Retinal pigment epithelial cell (primary cell): ENCODE measurements around the gene MARCHF2.

Experiments used
- DNase-seq: peaks from one replicate; pipeline ENCODE4 v3.0.0-alpha.2; 2010; ENCODE audit warnings: low read depth
- H3K4me3 ChIP-seq: 2 replicates; pipeline ENCODE4 v1.5.1; 2011; ENCODE audit warnings: mild to moderate bottlenecking, low read length, control low read depth, moderate library complexity
- TF ChIP-seq, protein P1 (sequence below): conservative IDR thresholded peaks from 2 replicates; pipeline ENCODE4 v1.5.1; 2011; ENCODE audit warnings: low read depth, low read length, control low read depth, inconsistent platforms

The MARCHF2 gene

DNA sequence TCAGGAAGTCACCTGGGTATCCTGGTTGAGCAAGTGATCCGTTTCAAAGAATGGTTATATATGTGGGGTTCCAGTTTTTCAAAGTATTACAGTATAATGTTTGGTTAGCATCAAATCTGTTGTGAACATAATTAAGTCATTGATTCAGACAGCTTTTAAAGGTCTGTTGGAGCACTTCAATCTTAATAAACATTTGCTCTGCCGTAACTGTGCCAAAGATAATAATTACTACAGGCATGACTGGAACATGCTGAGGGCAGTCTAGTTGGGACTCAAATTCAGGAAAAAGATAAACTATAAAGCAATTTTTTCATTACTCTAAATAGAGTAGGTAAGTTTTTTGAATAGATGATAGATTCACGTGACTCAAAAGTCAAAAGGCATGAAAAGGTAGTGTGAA is 55.0 kb downstream of the MARCHF2 start:
- no peak overlapping the region for H3K4me3 ChIP-seq
- TF ChIP-seq, protein P1, sequence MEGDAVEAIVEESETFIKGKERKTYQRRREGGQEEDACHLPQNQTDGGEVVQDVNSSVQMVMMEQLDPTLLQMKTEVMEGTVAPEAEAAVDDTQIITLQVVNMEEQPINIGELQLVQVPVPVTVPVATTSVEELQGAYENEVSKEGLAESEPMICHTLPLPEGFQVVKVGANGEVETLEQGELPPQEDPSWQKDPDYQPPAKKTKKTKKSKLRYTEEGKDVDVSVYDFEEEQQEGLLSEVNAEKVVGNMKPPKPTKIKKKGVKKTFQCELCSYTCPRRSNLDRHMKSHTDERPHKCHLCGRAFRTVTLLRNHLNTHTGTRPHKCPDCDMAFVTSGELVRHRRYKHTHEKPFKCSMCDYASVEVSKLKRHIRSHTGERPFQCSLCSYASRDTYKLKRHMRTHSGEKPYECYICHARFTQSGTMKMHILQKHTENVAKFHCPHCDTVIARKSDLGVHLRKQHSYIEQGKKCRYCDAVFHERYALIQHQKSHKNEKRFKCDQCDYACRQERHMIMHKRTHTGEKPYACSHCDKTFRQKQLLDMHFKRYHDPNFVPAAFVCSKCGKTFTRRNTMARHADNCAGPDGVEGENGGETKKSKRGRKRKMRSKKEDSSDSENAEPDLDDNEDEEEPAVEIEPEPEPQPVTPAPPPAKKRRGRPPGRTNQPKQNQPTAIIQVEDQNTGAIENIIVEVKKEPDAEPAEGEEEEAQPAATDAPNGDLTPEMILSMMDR: no peak
- no peak for DNase-seq

DNA sequence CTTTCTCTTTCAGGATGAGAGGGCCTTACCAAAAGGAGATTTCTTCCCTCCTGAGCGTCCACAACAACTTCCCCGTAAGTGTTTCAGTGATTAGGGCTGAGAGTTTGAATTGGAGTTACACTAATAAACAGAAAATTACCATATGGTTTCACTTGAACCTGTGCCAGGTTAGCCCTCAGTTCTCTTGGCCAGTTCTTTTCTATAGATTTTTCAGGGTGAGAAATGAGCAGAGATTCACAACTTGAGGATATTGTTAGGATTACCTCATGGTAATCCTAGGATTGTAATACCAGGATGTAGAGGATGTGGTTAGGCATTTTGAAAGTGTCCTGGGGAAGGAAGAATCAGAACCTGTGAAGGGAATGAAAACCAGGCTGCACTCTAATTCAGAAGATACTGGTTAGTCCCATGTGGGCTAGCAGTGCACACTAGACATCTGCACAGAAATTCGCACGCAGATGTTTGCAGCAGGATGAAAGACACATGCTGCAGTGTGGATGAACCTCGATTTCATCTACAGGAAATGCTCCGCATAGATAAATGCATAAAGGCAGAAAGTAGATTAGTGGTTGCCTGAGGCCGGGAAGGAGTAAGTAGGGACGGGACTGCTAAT is 55.8 kb downstream of the MARCHF2 start:
- TF ChIP-seq, protein P1: no peak
- H3K4me3 ChIP-seq: no peak overlapping the region
- no peak for DNase-seq

DNA sequence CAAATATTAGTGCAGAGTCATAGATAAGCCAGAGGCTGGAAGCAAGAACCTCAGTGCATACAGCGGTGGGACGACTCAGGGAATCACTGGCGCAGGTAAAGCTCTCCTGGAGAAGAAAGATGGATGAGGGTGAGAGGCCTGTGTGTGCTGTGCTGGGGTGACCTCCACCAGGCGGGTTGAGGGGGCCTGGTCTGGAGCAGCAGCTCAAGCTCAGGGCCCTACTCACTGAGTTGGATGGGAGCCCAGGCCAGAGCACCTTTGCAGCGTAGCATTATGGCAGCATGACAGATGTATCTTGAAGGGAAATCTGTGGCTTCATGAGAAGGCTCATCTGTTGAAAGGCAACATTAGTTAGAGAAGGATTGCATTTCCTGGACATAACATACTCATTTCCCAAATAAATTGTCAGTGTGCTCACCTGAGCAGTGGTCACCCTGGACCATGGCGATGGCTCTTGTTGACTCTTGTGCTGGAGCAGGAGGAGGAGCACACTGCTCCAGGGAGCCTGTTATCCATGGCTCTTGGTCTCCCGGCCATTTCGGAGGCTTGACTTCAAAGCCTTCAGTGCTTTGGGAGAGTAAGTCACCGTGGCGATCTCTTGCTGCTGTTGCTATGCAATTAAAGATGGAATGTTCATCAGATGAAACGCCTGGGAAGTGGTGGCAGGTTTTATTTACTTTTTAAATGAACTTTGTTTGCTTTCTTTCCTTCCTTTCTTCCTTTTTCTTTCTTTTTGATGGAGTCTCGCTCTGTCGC is 56.7 kb downstream of the MARCHF2 start:
- H3K4me3 ChIP-seq: no peak overlapping the region
- no peak for DNase-seq
- TF ChIP-seq, protein P1: no peak

DNA sequence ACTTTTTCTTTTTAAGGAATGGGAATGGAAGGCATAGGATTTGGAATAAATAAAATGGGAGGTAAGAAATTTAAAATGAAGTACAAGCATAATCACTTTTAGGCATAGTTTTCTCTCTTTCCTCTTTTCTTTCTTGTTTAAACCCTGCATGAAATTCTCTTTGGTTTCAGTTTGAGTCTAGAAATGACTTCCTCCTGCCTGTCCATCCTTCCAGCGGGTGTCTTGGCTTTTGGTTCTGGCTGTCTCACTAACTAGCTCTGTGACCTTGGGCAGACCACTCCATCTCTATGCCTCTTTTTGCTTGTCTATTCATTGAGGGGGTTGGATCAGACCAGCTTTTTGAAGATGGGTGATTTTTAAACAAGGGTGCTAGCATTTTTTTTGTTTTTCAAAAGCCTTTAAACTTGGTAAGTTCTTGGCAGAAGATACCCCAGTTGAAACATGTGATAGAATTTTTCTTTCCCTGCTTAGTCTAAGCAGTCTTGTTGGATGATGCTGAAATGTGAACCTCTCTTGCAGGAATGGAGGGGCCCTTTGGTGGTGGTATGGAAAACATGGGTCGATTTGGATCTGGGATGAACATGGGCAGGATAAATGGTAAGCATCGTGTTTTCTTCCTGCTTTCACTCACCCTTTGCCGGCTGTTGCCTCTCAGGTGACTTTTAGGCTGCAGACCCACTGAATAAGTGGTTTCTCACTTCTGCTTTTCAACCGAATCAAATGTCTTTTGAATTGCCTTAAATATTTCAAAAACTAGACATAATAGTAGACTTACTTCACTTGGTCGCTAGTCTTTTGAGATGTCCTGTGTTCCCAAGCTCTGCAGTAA is 60.8 kb downstream of the MARCHF2 start:
- TF ChIP-seq, protein P1: no peak
- H3K4me3 ChIP-seq: no peak overlapping the region
- DNase-seq: no peak

DNA sequence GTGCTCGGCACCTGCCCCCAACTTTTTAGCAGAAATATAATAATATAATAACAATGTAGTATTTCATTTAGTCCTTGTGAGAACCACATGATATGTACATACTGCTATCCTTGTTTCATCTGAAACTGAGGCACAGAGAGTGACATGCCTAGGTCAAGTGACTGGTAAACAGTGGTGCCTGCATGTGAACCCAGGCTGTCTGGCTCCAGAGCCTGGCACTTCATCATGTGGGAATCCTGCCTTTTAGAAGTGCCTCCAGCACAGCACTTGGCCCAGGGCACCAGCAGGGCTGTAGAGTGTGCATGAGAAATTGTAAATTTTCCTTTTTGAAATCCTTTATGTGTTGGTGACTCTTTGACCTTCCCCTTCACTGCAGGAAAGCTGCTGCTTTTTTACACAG is 61.9 kb downstream of the MARCHF2 start:
- no peak overlapping the region for H3K4me3 ChIP-seq

DNA sequence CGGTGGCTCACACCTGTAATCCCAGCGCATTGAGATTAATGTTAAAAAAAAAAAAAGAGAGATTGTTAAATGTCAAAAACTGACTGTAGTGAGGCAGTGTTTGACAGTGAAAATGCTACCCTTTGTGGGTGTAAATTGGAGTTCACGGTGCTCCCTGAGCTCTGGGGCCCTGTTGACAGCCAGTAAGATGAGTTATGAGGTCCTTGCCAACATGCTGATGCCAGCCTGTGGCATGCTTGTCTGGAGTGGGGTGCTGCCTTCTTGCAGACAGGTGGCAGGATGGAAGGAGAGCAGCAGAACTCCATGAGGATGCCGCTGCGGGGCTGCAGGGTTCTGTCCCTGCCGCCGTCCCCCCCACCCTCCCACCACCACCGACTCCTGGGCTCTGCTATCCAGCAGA is 63.4 kb downstream of the MARCHF2 start:
- TF ChIP-seq, protein P1: no peak
- no peak for DNase-seq
- no peak overlapping the region for H3K4me3 ChIP-seq

More for the DNA sequence above, 61.9 kb downstream of the MARCHF2 start:
- no peak for DNase-seq
- TF ChIP-seq, protein P1: no peak
